Amygdala (tissue), 56 donors: Measurements from ENCODE around the gene TUFM.
"Not testable (repeated sequence)": the region's sequence is repeated elsewhere in the genome, so short reads cannot be mapped to it uniquely, and the experiment has no call there.

Experiments
- DNase-seq, 56 donors: peaks; one replicate each; lab custom pipeline; 2025; lab: John Stamatoyannopoulos, UW

Gene TUFM

GRCh38 chr16:28820016-28820415 lies 26.1 kb downstream of the TUFM start:
- peak in 1 of 56 donors; percentile 5 for DNase-seq

- not testable (repeated sequence) for DNase-seq
These were observed 38.6 kb downstream of the TUFM start for GRCh38 chr16:28807445-28808120.

DNA sequence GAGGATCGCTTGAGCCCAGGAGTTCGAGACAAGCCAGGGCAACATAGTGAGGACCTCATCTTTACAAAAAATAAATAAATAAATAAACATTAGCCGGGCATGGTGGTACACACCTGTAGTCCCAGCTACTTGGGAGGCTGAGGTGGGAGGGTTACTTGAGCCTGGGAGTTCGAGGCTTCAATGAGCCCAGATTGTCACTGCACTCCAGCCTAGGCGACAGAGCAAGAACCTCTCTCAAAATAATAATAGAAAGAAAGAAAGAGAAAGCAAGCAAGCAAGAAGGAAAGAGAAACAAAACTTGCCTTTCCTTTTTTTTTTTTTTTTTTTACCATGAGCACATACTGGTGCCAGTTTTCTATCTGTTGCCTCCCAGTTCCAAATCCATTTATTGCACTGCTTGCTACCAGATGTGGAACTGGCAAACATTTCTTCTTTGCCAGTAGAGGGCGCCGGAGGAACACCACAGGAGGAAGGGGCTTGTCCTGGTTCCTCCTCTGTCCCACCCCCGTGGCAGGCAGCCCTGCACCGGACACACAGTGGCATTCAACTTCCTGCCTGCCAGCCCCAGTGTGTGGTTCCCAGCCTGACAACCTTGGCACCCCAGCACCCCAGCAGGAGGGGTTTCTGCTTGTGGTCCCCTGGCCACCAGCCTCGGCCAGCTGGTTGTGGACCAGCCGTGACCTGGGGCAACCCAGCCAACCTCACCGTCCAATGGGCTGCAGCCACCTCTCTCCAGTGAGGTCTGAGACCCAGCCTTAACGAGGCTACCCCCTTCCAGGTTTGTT lies 43.7 kb downstream of the TUFM start:
- DNase-seq, result peak in 33 of 56 donors; percentile 0 to 74 (median 22)
